Esophagus muscularis mucosa (tissue), 4 donors: Measurements from ENCODE around the gene TMEM156.

Experiments used
- CTCF ChIP-seq, 3 experiments: fragments of 200-600 bp in 2 of 3; fragments of 450-650 bp in 1 of 3; sonication (generic) in 2 of 3; IDR thresholded peaks; one replicate each; pipeline ENCODE4 v1.5.1; 2017 to 2019; ENCODE audit warnings: antibody characterized with exemption in 3 of 3, mild to moderate bottlenecking in 2 of 3, moderate library complexity in 1 of 3
- EP300 ChIP-seq: sonication (generic); formaldehyde crosslinking; IDR thresholded peaks from one replicate; pipeline ENCODE4 v1.6.1; 2017; ENCODE audit warnings: antibody characterized with exemption
- POLR2A ChIP-seq: fragments of 450-650 bp; IDR thresholded peaks from one replicate; pipeline ENCODE4 v1.6.1; 2017; ENCODE audit warnings: antibody characterized with exemption, moderate library complexity, mild to moderate bottlenecking, low read depth

- TF ChIP-seq CTCF (IDR thresholded peaks at IDR 0.05), result no peak
- no peak for TF ChIP-seq POLR2A
- no peak for TF ChIP-seq EP300
These were observed 7.8 kb downstream of the TMEM156 start for GRCh38 chr4:39024311-39024865.
